ENCODE data around the gene KIF1A. TPM values are rescaled to one million over a fixed set of nuclear protein-coding genes. Genes with fewer than 3 reads are reported as not detected.

KIF1A gene
- polyA plus RNA-seq, 1 donor from 2014 or later, result 63.4 TPM

DNA sequence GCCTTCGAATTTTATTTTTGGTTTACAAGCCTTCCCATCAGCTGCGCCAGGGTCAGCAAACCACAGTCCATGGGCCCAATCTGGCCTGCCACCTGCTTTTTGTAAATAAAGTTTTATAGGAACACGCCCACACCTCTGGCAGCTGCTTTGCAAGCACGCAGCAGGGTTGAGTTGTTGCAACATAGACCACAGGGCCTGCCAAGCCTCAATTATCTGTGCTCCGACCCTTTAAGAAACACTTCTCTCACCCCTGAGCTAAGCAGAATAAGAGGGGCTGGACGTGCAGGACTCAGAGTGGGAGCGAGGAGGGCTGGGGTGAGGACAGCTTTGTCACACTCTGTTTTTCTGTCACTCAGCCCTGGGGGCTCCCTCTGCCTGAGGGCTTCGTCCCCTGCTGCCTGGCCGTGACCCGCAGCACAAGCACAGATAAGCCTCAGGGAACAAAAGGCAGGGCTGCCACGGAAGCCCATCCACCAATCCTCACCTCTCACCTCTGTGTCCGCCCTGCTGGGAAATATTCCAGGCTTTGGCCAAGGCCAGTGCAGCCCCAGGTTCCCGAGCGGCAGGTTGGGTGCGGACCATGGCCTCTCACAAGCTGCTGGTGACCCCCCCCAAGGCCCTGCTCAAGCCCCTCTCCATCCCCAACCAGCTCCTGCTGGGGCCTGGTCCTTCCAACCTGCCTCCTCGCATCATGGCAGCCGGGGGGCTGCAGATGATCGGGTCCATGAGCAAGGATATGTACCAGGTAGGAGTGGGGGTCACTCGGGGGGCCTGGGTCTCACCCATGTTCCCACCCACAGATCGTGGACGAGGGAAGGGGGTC lies 48.5 kb upstream of the KIF1A start, which contains the start of gene AGXT:
Gene AGXT (plus strand): TSS at position 539 of the 823 bp plus-strand sequence. CDS start 42 bp downstream, at position 581.
- Histone ChIP-seq H3K36me3 (ENCODE audit: insufficient read depth, low read length) (no peaks in the 10 kb centered on the region), H3K79me2 (replicated peaks; ENCODE audit: insufficient read depth, low read length) (no peaks in the 10 kb centered on the region), H2AFZ (ENCODE audit: low read depth, low read length) (no peak within 1 kb of the TSS), H3K27me3 (ENCODE audit: insufficient read depth, low read depth, low read length) (no peaks in the 10 kb centered on the region), H3K9ac (ENCODE audit: low read length) (no peak within 1 kb of the TSS), H3K9me3 (ENCODE audit: low read length) (no peaks in the 10 kb centered on the region), H4K20me1 (ENCODE audit: insufficient read depth) (no peaks in the 10 kb centered on the region), H3K4me2 (ENCODE audit: low read length) (no peak within 1 kb of the TSS), H3K9me2 (ENCODE audit: insufficient read depth, low read length) (no peaks in the 10 kb centered on the region), H3F3A (ENCODE audit: insufficient read depth, low read length, poor library complexity, severe bottlenecking) (no peaks in the 10 kb centered on the region), H3K4me3 (ENCODE audit: low read length) (no peak within 1 kb of the TSS), H3K27ac (ENCODE audit: low read length) (no peak within 1 kb of the TSS)
- TF ChIP-seq MXI1 (conservative IDR thresholded peaks at IDR 0.05; ENCODE audit: poor library complexity, severe bottlenecking) (no peak), RAD21 (conservative IDR thresholded peaks at IDR 0.05) (no peak), EP300 (conservative IDR thresholded peaks at IDR 0.05; ENCODE audit: poor library complexity, severe bottlenecking) (no peak), POLR2AphosphoS5 (IDR thresholded peaks at IDR 0.05) (no peak), EZH2 (IDR thresholded peaks at IDR 0.05; ENCODE audit: borderline replicate concordance, insufficient read depth, low read length, poor library complexity, severe bottlenecking) (no peak), SMC3 (conservative IDR thresholded peaks at IDR 0.05; ENCODE audit: poor library complexity) (no peak), TAF1 (IDR thresholded peaks at IDR 0.05; ENCODE audit: low read depth) (no peak)
- TF ChIP-seq, protein P1, sequence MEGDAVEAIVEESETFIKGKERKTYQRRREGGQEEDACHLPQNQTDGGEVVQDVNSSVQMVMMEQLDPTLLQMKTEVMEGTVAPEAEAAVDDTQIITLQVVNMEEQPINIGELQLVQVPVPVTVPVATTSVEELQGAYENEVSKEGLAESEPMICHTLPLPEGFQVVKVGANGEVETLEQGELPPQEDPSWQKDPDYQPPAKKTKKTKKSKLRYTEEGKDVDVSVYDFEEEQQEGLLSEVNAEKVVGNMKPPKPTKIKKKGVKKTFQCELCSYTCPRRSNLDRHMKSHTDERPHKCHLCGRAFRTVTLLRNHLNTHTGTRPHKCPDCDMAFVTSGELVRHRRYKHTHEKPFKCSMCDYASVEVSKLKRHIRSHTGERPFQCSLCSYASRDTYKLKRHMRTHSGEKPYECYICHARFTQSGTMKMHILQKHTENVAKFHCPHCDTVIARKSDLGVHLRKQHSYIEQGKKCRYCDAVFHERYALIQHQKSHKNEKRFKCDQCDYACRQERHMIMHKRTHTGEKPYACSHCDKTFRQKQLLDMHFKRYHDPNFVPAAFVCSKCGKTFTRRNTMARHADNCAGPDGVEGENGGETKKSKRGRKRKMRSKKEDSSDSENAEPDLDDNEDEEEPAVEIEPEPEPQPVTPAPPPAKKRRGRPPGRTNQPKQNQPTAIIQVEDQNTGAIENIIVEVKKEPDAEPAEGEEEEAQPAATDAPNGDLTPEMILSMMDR (IDR thresholded peaks at IDR 0.05; ENCODE audit: poor library complexity, severe bottlenecking), result no peak
- TF ChIP-seq, protein P2, sequence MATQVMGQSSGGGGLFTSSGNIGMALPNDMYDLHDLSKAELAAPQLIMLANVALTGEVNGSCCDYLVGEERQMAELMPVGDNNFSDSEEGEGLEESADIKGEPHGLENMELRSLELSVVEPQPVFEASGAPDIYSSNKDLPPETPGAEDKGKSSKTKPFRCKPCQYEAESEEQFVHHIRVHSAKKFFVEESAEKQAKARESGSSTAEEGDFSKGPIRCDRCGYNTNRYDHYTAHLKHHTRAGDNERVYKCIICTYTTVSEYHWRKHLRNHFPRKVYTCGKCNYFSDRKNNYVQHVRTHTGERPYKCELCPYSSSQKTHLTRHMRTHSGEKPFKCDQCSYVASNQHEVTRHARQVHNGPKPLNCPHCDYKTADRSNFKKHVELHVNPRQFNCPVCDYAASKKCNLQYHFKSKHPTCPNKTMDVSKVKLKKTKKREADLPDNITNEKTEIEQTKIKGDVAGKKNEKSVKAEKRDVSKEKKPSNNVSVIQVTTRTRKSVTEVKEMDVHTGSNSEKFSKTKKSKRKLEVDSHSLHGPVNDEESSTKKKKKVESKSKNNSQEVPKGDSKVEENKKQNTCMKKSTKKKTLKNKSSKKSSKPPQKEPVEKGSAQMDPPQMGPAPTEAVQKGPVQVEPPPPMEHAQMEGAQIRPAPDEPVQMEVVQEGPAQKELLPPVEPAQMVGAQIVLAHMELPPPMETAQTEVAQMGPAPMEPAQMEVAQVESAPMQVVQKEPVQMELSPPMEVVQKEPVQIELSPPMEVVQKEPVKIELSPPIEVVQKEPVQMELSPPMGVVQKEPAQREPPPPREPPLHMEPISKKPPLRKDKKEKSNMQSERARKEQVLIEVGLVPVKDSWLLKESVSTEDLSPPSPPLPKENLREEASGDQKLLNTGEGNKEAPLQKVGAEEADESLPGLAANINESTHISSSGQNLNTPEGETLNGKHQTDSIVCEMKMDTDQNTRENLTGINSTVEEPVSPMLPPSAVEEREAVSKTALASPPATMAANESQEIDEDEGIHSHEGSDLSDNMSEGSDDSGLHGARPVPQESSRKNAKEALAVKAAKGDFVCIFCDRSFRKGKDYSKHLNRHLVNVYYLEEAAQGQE (IDR thresholded peaks at IDR 0.05; ENCODE audit: borderline replicate concordance), result no peak

- Histone ChIP-seq H2AFZ (ENCODE audit: low read depth, low read length) (no peak overlapping the region), H3F3A (ENCODE audit: insufficient read depth, low read length, poor library complexity, severe bottlenecking) (no peaks in the 10 kb centered on the region), H3K9me3 (ENCODE audit: low read length) (no peaks in the 10 kb centered on the region), H3K36me3 (ENCODE audit: insufficient read depth, low read length) (no peaks in the 10 kb centered on the region), H3K79me2 (replicated peaks; ENCODE audit: insufficient read depth, low read length) (no peaks in the 10 kb centered on the region), H3K4me3 (ENCODE audit: low read length) (no peak overlapping the region), H3K9me2 (ENCODE audit: insufficient read depth, low read length) (no peaks in the 10 kb centered on the region), H3K4me2 (ENCODE audit: low read length) (no peak overlapping the region), H3K27me3 (ENCODE audit: insufficient read depth, low read depth, low read length) (no peaks in the 10 kb centered on the region), H3K27ac (ENCODE audit: low read length) (no peak overlapping the region), H3K9ac (ENCODE audit: low read length) (no peak overlapping the region), H4K20me1 (ENCODE audit: insufficient read depth) (no peaks in the 10 kb centered on the region)
- TF ChIP-seq, protein P1 (IDR thresholded peaks at IDR 0.05; ENCODE audit: poor library complexity, severe bottlenecking), result no peak
- TF ChIP-seq POLR2AphosphoS5 (IDR thresholded peaks at IDR 0.05) (no peak), TAF1 (IDR thresholded peaks at IDR 0.05; ENCODE audit: low read depth) (no peak)
- TF ChIP-seq, protein P2 (IDR thresholded peaks at IDR 0.05; ENCODE audit: borderline replicate concordance), result no peak
Measured at GRCh38 chr2:240865391-240865790, 45.4 kb upstream of the KIF1A start.
